HL-60/S4 treated with retinoic acid at 250 ng/mL for 4 days and 3 days (cell line): ENCODE measurements around the gene TSPAN33.
"Not testable (repeated sequence)": the region's sequence is repeated elsewhere in the genome, so short reads cannot be mapped to it uniquely, and the experiment has no call there.

Experiments used
- in situ Hi-C: fragments of 300-500 bp; cut with MboI; formaldehyde crosslinking; loops from 2 replicates; pipeline ENCODE4 v1.7.0; 2022; ENCODE audit warnings: low sequenced_read_pairs

Gene TSPAN33

DNA sequence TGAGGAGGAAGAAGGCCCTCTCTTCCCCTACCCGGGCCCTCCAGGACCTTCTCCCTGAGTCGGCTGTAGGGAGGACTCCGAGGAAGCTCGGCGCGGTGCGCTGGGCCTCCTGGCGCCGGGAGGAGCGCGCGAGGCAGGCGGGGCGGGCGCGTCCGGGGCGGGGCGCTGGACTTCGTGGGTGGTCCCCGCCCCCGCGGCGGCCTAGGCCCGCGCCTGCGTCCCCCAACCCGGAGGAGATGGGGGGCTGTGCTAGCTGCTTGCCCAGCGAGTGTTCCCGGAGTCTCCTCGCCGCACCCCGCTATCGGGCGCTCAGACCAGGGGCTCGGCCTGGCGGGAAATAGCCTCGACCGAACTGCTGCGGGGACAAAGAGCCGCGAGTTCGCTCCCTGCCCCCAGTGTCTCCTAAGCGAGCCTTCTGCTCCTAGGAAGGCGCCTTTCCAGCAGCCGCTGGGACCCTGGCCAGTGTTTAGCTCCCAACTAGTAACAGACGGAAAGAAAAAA is 24.7 kb downstream of the TSPAN33 start:
- in situ Hi-C loops: no loop called here

DNA sequence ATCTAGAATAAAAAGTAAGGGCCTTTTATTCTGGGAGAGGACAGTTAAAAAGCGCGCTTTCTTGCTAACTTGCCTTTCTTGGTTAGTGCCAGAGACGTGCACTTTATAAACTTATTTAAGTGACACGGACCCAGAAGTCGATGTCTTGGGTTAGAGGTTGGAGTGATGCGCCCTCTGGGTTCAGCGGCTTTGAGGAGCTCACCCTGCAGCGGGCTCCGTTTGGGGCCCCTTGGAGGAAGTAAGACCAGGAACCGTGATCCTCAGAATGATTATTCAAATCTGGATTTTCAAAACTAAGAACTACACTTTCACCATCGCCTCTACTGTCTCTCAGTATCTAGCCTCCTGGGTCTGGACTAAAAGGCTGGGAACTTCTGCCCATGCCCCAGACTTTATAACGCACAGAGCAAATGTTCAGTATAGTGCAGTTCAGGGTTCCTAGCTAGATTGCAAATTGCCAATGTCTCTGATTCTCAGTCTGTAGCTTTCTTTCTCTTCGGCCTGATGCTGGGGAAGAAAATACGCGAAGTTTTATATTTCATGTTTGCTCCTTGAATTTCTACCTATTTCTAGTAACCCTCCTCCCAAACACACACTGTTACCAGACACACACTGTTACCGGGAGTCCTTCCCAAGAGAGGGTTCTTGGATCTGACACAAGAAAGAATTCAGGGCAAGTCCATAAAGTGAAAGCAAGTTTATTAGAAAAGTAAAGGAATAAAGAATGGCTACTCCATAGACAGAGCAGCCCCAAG is 25.4 kb downstream of the TSPAN33 start:
- in situ Hi-C loops: no loop called here

DNA sequence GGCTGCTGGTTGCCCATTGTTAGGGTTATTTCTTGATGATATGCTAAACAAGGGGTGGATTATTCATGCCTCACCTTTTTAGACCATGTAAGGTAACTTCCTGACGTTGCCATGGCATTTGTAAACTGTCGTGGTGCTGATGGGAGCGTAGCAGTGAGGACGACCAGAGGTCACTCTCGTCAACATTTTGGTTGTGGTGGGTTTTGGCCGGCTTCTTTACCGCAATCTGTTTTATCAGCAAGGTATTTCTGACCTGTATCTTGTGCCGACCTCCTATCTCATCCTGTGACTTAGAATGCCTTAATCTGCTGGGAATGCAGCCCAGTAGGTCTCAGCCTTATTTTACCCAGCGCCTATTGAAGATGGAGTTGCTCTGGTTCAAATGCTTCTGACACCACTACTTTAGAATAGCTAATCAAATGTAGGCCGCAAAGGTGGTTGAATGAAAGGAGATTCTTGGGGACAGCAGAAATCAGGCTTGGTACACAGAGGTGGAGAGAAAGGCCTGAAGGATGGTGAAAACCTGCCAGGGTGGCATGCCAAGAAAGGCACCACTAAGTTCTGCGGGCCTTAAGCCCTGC is 26.0 kb downstream of the TSPAN33 start:
- in situ Hi-C loops: no loop called here

DNA sequence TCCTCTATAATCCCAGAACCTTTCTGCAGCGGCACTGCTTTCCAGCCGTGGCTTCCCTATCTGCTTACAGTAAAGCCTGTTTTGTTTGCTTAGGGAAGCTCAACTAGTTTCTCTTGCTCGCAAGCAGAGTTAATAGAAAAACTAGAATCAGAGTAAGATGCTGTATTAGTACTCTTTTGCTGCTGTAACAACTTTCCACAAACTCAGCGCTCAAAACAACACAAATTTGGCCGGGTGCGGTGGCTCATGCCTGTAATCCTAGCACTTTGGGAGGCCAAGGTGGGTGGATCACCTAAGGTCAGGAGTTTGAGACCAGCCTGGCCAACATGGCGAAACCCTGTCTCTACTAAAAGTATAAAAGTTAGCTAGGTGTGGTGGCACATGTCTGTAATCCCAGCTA is 29.4 kb downstream of the TSPAN33 start:
- in situ Hi-C loops: not testable (repeated sequence)

DNA sequence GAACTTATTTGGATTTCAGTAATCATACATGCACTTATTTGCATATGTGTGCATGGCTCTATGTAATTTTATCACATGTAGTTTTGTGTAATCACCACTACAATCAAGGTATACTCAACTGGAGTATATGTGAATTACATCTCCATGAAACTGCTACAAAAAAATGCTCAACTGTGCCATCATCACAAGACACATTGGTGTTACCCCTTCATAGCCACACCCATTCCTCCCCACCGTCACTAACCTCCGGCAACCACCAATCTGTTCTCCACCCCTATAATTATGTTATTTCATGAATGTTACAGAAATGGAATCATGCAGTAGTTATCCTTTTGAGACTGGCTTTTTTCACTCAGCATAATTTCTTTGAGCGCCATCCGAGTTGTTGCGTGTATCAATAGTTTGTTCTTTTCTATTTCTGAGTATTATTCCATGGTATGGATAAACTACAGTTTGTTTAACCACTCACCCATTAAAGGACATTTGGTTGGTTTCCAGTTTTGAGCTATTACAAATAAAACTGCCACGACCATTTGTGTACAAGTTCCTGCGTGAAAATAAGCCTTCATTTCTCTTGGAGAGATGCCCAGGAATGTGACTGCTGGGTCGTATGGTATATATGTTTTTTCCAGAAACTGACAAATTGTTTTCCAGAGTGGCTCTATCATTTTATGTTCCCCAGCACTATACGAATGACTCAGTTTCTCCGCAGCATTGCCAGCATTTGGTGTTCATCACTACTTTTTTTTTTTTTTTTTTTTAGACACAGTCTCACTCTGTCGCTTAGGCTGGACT is 32.6 kb downstream of the TSPAN33 start:
- in situ Hi-C loops: no loop called here

DNA sequence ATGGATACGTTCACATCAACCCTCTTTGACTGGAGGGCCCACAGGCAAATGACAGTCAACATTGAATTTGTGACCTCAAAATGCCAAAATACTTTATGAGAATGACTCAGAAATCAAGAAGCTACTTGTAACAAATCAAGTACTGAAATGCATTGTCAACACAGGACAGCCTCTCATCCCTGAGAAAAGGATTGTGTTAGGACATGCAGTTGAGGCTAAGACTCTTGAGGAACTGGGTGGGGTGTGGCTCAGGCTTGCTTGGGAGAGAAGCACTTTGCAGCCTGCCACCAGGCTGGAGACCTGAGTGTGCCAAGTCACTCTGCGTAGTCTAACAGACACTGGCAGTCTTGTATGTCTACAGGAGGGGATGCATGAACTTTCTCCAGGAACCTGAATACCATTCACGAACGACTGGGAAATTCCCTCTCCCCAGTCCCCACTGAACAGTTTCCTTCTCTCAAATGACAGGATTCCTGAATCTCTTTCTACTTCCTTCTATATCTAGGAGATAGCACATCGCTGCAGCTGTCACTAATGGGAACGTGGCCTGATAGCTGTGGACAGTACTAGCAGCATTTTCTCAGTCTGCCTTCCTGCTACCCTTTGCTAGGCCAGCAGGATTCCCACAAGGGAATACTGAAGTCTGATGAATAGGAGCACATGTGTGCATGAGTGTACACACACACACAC is 40.6 kb downstream of the TSPAN33 start:
- in situ Hi-C loops: no loop called here

DNA sequence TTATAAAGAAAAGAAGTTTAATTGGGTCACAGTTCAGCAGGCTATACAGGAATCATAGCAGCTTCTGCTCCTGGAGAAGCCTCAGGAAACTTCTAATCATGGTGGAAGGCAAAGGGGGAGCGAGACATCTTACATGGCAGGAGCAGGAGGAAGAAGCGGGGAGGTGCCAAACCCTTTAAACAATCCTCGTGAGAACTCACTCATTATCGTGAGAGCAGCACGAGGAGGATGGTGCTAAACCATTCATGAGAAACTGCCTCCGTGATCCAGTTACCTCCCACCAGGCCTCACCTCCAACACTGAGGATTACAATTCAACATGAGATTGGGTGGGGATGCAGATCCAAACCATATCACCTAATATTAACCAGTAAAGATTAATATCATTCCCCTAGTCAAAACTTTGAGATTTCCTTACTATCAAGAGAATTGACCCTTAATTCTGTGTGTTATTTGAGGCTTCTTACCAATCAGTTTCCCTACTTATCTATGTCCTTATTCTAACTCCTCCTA is 42.3 kb downstream of the TSPAN33 start:
- in situ Hi-C loops: no loop called here

- in situ Hi-C loops: no loop called here
Observed at GRCh38 chr7:129187681-129188371, 43.3 kb downstream of the TSPAN33 start.

GRCh38 chr7:129188372-129188891 is 43.9 kb downstream of the TSPAN33 start, which contains the start of gene SMO:
Gene SMO (plus strand): TSS chr7:129188633. CDS start chr7:129189152, 519 bp downstream.
- in situ Hi-C loops: no loop called here

- in situ Hi-C loops: no loop called here
Observed at GRCh38 chr7:129188892-129189660, 44.6 kb downstream of the TSPAN33 start.

- in situ Hi-C loops: no loop called here
Observed at GRCh38 chr7:129189661-129190310, 45.3 kb downstream of the TSPAN33 start.

- in situ Hi-C loops: no loop called here
Observed at GRCh38 chr7:129191272-129191671, 46.8 kb downstream of the TSPAN33 start.

DNA sequence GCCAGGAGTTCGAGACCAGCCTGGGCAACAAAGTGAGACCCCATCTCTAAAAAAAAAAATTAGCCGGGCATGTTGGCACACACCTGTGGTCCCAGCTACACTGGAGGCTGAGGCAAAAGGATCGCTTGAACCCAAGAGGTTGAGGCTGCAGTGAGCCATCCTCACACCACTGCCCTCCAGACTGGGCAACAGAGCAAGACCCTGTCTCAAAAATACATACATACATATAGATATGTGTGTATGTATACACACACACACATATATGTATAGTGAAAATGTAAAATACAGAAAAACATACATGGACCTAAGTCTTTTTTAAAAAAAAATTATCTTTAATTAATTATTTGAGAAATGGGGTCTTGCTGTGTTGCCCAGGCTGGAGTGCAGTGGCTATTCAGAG is 49.4 kb downstream of the TSPAN33 start:
- in situ Hi-C loops: no loop called here

DNA sequence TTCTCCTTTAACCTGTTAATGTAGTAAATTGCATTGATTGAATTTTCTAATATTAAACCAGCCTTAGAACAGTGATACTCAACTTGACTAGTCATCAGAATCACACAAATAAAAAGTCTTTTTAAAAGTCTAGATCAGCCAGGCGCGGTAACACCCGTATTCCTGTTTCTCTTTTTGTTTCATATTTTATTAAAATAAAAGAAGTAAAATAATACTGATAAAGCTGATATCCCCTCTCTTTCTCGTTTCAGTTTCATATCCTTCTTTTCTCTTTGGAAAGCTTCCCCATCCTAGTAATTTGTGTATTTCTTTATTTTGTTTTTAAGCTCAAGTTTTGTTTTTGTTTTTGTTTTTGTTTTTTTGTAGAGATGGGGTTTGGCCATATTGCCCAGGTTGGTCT is 53.3 kb downstream of the TSPAN33 start:
- in situ Hi-C loops: no loop called here

DNA sequence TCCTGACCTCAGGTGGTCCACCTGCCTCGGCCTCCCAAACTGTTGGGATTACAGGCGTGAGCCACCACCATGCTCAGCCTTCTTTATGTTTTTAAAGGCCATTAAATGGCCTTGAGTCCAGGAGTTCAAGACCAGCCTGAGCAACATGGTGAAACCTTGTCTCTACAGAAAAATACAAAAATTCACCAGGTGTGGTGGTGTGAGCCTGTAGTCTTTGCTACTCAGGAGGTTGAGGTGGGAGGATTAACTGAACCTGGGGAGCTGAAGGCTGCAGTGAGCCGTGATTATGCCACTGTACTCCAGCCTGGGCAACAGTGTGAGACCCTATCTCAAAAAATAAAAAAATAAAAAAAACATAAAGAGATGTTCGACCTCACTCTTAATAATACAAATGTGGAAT is 54.9 kb downstream of the TSPAN33 start:
- in situ Hi-C loops: no loop called here

- in situ Hi-C loops: no loop called here
Observed at GRCh38 chr7:129202058-129202777, 57.7 kb downstream of the TSPAN33 start.

DNA sequence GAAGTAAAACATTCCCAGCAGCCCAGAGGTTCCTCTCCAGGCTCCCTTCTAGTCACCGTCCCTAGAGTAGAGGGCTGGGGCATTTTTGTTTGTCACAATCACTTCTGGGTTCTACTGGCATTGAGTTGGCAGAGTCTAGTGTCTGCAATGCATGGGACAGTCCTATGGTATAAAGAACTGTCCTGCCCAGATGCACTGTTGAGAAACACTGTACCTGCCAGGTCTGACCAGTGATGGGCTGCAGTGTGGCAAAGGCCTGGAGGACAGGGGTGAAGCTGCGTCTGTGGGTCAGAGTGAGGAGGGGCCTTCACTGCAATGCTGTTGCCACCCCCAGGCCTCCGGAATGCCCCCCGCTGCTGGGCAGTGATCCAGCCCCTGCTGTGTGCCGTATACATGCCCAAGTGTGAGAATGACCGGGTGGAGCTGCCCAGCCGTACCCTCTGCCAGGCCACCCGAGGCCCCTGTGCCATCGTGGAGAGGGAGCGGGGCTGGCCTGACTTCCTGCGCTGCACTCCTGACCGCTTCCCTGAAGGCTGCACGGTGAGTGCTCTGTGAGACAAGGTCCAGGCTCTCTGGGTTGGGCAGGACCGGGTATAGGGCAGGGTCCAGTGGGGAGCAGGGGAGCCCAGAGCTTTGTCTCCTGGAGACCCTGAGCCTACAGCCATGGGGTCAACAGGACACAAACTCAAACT is 58.7 kb downstream of the TSPAN33 start:
- in situ Hi-C loops: no loop called here
